ENCODE measurements around the gene CCDC71.

Gene CCDC71

DNA sequence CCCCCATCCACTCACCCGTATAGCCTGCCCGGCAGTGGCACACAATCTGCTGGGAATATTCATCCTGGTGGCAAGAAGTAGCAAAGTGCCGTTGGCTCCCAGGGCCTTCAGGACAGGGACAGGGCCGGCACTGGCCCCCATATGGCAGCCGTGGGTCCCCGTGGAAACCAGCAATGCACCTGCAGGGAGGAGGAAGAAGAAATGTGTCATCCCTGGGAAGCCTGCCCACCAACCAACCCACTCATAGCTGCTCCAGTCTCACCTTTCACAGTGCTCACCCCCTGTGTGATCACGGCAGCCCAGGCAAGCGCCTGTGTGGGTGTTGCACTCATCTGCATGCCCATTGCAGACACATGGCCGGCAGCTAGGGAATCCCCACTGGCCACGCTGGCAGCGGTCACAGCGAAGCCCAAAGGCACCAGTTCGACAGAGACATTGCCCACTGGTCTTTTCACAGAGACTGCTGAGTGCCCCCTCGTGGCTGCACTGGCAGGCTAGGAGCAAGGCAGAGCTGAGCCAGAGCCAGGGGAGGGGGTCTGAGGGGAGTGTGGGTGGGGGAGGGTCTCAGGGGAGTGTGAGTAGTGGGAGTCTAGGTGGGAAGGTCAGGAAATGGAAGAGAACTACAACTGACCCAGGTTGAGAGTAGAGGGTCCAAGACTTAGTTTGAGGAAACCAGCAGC lies 41.0 kb downstream of the CCDC71 start:
- DNase-seq = no peak

DNA sequence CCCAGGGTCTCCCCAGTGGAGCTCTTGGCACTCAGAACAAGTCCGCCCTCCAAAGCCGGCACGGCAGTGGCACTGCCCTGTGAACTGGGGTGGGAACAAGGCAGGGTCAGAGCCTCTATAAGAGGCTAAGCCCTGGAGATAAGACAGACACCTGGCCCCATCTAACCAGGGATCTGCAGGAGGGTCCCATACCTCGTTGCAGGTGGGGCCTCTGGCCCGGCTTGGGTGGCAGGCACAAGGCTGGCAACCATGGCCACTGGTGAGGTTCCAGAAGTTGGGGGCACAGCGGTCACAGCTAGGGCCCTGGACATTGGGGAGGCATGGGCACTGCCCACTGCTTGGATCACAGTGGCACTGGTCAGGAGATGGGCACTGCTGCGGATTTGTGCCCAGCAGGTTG lies 41.9 kb downstream of the CCDC71 start:
- no peak for DNase-seq

DNA sequence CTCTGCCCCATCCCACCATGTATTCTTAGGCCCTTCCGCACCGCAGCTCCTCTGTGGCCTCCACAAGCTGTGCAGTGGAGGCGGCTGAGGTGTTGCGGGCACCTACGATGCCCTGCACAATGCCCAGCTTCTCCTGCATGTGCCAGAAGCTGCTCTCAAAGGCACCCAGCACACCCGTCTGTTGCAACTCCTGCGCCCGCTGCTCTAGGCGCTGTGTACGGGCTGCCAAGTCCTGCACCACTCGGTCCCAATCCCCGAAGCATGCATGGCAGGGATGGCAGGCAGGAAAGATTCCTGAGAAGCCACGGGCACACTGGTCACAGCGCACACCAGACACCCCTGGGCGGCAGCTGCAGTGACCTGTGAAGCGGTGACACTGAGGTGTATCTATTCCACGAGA lies 42.4 kb downstream of the CCDC71 start:
- DNase-seq = no peak

GRCh38 chr3:49122886-49123545 lies 43.1 kb downstream of the CCDC71 start:
- DNase-seq = no peak

- no peak for DNase-seq
Measured at GRCh38 chr3:49122451-49122850, 43.7 kb downstream of the CCDC71 start.

- DNase-seq = no peak
Measured at GRCh38 chr3:49122022-49122421, 44.1 kb downstream of the CCDC71 start.

- DNase-seq = no peak
Measured at GRCh38 chr3:49121132-49121736, 44.9 kb downstream of the CCDC71 start.

GRCh38 chr3:49120438-49121131 lies 45.5 kb downstream of the CCDC71 start, which contains the start of gene USP19:
Gene USP19, minus strand, starts transcription at chr3:49120823. Its CDS starts 1,678 bp downstream, at chr3:49119145.
- peak; percentile 96 for DNase-seq

DNA sequence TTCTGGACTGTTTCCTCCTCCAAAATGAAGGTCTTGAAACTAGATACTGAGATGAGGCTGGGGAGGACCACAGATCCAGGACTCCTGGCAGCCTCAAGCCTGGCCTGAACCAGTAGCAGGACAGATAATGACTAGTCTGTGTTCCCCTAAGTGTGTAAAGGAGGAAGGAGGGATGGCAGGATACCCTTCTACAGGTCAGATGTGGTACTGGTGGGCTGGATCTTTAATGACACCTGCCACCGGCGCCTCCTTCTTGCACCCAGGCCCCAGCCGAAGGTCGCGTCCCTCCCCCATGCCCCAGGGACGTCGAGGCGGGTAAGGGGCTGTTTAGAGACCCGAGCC lies 46.1 kb downstream of the CCDC71 start:
- DNase-seq = peak; percentile 23

DNA sequence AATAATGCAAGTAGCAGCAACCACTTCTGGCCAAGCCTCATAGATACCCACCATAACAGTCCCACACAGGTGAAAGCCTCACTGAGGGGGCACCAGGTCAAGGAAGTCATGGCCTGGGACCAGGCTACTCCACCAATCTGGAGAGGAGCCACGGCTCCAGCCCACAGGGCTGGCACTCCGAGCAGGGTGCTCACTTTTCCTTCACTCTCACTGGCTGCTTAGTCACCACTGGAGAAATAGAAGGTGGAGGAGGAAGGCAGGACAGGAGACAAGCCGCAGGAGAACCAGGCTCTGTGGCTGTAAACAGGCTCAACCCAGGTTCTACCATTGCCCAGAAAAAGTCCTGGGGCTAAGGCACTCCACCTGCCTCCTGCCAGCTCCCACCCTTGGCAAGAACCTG lies 46.7 kb downstream of the CCDC71 start:
- no peak for DNase-seq

- DNase-seq = no peak
Measured at GRCh38 chr3:49119036-49119435, 47.1 kb downstream of the CCDC71 start.
